Choroid plexus epithelial cell (primary cell): Measurements from ENCODE around the gene UNC5C.
A peak's percentile ranks its signal among the peaks of the same experiment; 100 is the strongest.

ENCODE experiments used
- DNase-seq: peaks from one replicate; pipeline ENCODE4 v3.0.0-alpha.2; 2010; ENCODE audit warnings: low read depth
- H3K4me3 ChIP-seq: 2 replicates; pipeline ENCODE4 v1.5.1; 2011; ENCODE audit warnings: low read depth, mild to moderate bottlenecking, control low read depth, low read length, moderate library complexity
- CTCF ChIP-seq: conservative IDR thresholded peaks from 2 replicates; pipeline ENCODE4 v1.5.1; 2011; ENCODE audit warnings: low read depth, mild to moderate bottlenecking, control low read depth, inconsistent platforms, low read length, moderate library complexity

Gene UNC5C

GRCh38 chr4:95314573-95314972 lies 234.2 kb downstream of the UNC5C start:
- no peak for DNase-seq
- TF ChIP-seq CTCF = no peak
- H3K4me3 ChIP-seq = no peak overlapping the region

- H3K4me3 ChIP-seq = no peak overlapping the region
- DNase-seq = peak; percentile 83
- TF ChIP-seq CTCF = no peak
Observed at GRCh38 chr4:95304898-95305297, 243.9 kb downstream of the UNC5C start.

GRCh38 chr4:95300304-95300703 lies 248.5 kb downstream of the UNC5C start:
- no peak overlapping the region for H3K4me3 ChIP-seq
- no peak for TF ChIP-seq CTCF
- DNase-seq = no peak

GRCh38 chr4:95296052-95296451 lies 252.7 kb downstream of the UNC5C start:
- no peak overlapping the region for H3K4me3 ChIP-seq
- no peak for DNase-seq

GRCh38 chr4:95295157-95295556 lies 253.6 kb downstream of the UNC5C start:
- no peak for DNase-seq
- no peak overlapping the region for H3K4me3 ChIP-seq
- no peak for TF ChIP-seq CTCF

More at GRCh38 chr4:95296052-95296451, 252.7 kb downstream of the UNC5C start:
- TF ChIP-seq CTCF = no peak

- no peak for TF ChIP-seq CTCF
- H3K4me3 ChIP-seq = no peak overlapping the region
- no peak for DNase-seq
Observed at GRCh38 chr4:95294321-95294720, 254.5 kb downstream of the UNC5C start.

- DNase-seq = peak; percentile 56
- no peak for TF ChIP-seq CTCF
- no peak overlapping the region for H3K4me3 ChIP-seq
Observed at GRCh38 chr4:95293014-95293413, 255.8 kb downstream of the UNC5C start.
